Cardiac muscle cell (in vitro differentiated cells and primary cell): Measurements from ENCODE around the gene FA2H. TPM values are rescaled to one million over a fixed set of nuclear protein-coding genes. Genes with fewer than 3 reads are reported as not detected.
"Not testable (repeated sequence)": the region's sequence is repeated elsewhere in the genome, so short reads cannot be mapped to it uniquely, and the experiment has no call there.

Source experiments
- DNase-seq, 2 donors: peaks; one replicate each; pipeline versions ENCODE4 v3.0.0 to v3.0.0-alpha.2; 2010 to 2017; ENCODE audit warnings: low read depth in 1 of 2, low spot score in 1 of 2
- H3K27ac ChIP-seq: fragments of 200-600 bp; sonication (generic); 2 replicates; pipeline ENCODE4 v1.5.1; 2016
- H3K27me3 ChIP-seq: fragments of 200-600 bp; sonication (generic); 2 replicates; pipeline ENCODE4 v1.6.0; 2016; ENCODE audit warnings: control low read depth
- H3K36me3 ChIP-seq: fragments of 200-600 bp; sonication (generic); 2 replicates; pipeline ENCODE4 v1.5.1; 2016; ENCODE audit warnings: control low read depth
- H3K4me1 ChIP-seq: fragments of 200-600 bp; sonication (generic); 2 replicates; pipeline ENCODE4 v1.8.1; 2017; ENCODE audit warnings: low read depth, mild to moderate bottlenecking, mixed run types
- H3K4me3 ChIP-seq: fragments of 200-600 bp; sonication (generic); 2 replicates; pipeline ENCODE4 v1.5.1; 2016; ENCODE audit warnings: mild to moderate bottlenecking
- H3K9me3 ChIP-seq: fragments of 200-600 bp; sonication (generic); 2 replicates; pipeline ENCODE4 v1.5.1; 2017; ENCODE audit warnings: low read depth, mild to moderate bottlenecking, control low read depth
- CTCF ChIP-seq: IDR thresholded peaks from 2 replicates; pipeline ENCODE4 v1.5.1; 2012; ENCODE audit warnings: low read depth, mild to moderate bottlenecking, low read length
- polyA plus RNA-seq: library from polyadenylated mRNA; unstranded; fragments of >200 nt; fragmentation: Nextera tagmentation; extraction: Ambion mirVana; gene quantifications from 2 replicates; pipeline ENCODE4 v1.2.1, GENCODE V29; 2016
- total RNA-seq: library from RNA; depleted of rRNA; stranded (reverse); fragments of >200 nt; gene quantifications from 2 replicates; pipeline ENCODE4 v1.2.3, GENCODE V29; 2016

Gene FA2H
- total and polyA plus RNA-seq, 2 experiments from 2014 or later: 0.15 to 0.82 TPM

- no peaks in the 10 kb centered on the region for H3K36me3 ChIP-seq
- no peaks in the 10 kb centered on the region for H3K9me3 ChIP-seq
- DNase-seq: no peak
- H3K4me3 ChIP-seq: no peak overlapping the region
- H3K4me1 ChIP-seq: no peaks in the 10 kb centered on the region
- no peak overlapping the region for H3K27ac ChIP-seq
- no peak for TF ChIP-seq CTCF
- no peaks in the 10 kb centered on the region for H3K27me3 ChIP-seq
Measured at GRCh38 chr16:74793571-74793970, 19.0 kb upstream of the FA2H start.

GRCh38 chr16:74792225-74792624 lies 17.6 kb upstream of the FA2H start:
- Histone ChIP-seq H3K27me3 (no peaks in the 10 kb centered on the region), H3K4me1 (no peaks in the 10 kb centered on the region), H3K27ac (no peak overlapping the region), H3K4me3 (no peak overlapping the region), H3K9me3 (no peaks in the 10 kb centered on the region), H3K36me3 (no peaks in the 10 kb centered on the region)
- DNase-seq: no peak
- no peak for TF ChIP-seq CTCF

GRCh38 chr16:74791749-74792148 lies 17.1 kb upstream of the FA2H start:
- H3K36me3 ChIP-seq, H3K4me3 ChIP-seq, H3K27me3 ChIP-seq, H3K27ac ChIP-seq, H3K9me3 ChIP-seq, H3K4me1 ChIP-seq, DNase-seq: not testable (repeated sequence)

GRCh38 chr16:74788108-74788507 lies 13.5 kb upstream of the FA2H start:
- Histone ChIP-seq H3K4me3 (no peak overlapping the region), H3K4me1 (no peaks in the 10 kb centered on the region), H3K27ac (no peak overlapping the region), H3K36me3 (no peaks in the 10 kb centered on the region), H3K9me3 (no peaks in the 10 kb centered on the region), H3K27me3 (no peaks in the 10 kb centered on the region)
- no peak for TF ChIP-seq CTCF
- no peak for DNase-seq

GRCh38 chr16:74785031-74785430 lies 10.4 kb upstream of the FA2H start:
- Histone ChIP-seq H3K36me3 (no peaks in the 10 kb centered on the region), H3K27me3 (no peaks in the 10 kb centered on the region), H3K27ac (no peak overlapping the region), H3K4me1 (no peaks in the 10 kb centered on the region), H3K4me3 (no peak overlapping the region), H3K9me3 (no peaks in the 10 kb centered on the region)
- TF ChIP-seq CTCF: no peak
- no peak for DNase-seq

- Histone ChIP-seq H3K27me3 (peaks cover 29% of the 10 kb centered on the region), H3K9me3 (no peaks in the 10 kb centered on the region), H3K4me3 (no peak overlapping the region), H3K36me3 (no peaks in the 10 kb centered on the region), H3K27ac (no peak overlapping the region), H3K4me1 (peaks cover 5% of the 10 kb centered on the region)
- no peak for DNase-seq
- no peak for TF ChIP-seq CTCF
Measured at GRCh38 chr16:74778646-74779045, 4.0 kb upstream of the FA2H start.
